GM21381 (cell line): ENCODE measurements around the gene NAA20.

ENCODE experiments used
- ATAC-seq: cut with Tn5 transposase; IDR thresholded peaks from one replicate; pipeline ENCODE4 v1.9.1; 2021; ENCODE audit warnings: mild to moderate bottlenecking, moderate library complexity; ENCODE audit not compliant: unreplicated experiment

Gene NAA20

DNA sequence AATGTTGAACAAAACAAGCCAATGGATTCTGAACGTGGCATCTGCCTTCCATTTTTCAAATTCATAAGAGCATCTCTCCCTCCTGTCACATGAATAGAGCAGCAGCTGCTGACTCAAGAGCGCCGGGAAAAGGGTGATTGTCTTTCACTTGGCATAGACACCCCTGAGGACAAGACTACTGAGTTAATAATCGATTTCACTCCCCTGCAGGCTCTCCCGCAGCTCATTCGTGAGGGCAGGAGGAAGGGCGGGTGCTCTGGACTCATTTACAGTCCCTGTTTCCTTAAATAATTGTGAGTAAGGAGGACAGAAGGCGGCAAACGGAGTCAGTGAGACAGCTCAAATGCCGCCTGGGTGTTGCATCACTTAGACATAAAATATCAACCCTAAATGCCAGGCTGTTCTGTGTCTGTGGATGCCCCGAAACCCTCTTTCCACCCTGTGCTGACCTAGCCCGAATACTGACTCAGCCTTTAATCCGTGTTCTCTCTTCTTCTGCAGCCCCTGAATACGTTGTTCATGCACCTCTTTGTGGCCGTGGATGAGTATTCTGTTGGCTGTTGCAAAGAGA is 56.7 kb downstream of the NAA20 start:
- no peak for ATAC-seq

DNA sequence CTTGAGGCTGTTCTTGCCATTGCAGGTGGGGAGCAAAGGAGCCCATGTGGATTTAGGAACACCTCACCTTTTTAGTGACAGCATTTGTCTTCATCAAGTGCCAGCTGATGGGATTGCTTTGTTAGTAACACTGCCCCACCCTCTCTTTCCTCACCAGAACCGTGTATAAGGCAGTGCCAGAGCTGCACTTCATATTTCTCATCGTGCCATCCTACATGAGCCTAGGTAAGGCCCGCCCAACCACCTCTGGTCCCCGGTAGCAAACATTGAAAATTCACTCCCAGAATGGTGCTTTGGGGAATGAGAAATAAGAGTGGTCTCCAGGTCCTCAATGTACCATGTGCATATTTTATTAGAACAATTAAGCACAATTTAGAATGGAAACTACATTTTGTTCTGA is 57.9 kb downstream of the NAA20 start:
- ATAC-seq = no peak

DNA sequence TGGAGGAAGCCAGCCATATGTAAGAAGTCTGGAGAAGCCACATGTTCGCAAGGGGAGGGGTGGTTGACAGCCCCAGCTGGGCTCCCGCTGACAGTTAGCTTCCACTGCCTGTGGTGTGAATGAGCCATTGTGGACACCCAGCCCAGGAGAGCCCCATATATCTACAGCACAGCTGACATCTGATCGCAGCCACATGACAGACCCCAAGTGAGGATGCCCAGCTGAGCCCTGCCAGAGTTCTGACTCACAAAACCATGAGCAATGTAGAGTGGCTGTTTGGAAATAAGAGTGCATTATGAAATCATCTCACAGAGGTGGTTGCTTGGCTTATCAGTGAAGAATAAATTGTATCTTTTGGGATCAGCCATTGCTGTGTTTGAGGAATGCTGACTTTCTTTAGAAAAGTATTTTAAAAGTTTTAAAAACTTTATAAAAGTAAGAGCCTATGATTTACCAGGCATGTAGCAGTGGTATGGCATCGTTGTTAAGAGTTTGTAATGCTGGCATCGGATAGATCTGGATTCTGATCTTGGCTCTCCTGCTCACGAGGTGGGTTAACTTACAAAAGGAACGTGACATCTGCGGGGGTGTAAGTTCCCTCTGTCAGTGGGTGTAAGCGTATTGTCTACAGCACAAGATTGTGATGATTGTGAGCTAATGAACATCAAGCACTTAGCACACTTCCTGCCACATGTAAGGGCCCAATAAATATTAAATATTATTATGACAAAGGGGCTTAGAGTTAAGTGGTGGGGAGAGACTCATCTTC is 59.3 kb downstream of the NAA20 start:
- ATAC-seq = no peak

DNA sequence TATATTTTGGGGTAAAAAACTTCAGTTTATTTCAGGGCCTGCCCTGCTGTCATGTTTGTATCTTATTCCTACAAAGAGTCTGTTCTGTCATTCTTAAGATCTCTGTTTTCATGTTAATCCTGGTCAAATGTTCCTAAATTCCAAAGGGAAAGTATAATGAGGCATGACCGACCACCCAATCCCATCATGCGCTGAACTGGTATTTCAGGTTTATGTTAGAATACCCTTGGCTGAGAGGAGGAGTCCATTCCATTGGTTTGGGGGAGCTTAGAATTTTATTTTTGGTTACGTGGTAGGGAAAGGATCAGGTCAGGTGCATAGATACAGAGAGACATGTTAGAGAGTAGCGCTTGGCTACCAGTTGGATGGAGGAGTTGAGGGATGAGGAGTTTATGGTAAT is 60.9 kb downstream of the NAA20 start:
- no peak for ATAC-seq

DNA sequence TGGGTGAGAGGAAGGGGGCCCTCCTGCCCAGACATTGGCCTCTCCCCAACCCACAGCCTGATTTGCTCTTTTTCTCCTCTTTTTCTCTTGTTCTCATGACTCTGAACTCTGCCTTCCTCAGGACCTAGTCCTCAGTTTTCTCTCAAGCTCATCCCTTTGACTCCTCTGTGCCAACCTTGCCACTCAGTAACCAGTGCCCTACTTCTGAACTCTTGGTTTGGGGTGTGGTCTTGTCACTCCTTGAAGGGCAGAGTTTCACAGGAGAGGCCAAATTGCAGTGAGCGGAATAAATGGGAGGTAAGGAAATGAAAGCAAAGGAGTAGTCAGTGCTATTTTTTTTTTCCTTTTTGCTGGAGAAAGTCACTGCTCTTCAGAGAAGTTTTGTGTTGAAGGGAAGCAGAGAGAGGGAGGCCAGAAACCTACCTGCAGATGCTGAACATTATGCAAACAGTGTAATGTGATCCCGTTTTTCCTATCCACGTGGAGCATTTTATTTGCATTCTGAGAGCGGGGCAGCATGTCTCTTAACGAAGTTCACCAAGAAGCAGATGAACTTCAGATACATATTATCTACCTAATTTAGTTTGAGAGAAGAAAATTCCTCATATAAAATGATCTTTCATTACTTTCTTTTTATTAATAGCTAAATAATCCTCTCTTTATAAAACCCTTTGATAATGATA is 62.1 kb downstream of the NAA20 start:
- no peak for ATAC-seq
